Sigmoid colon (tissue), 3 donors: ENCODE measurements around the gene C1QTNF1.

ENCODE experiments used
- POLR2A ChIP-seq, 2 donors: fragments of 450-650 bp; IDR thresholded peaks; one replicate each; pipeline ENCODE4 v1.6.1; 2016; ENCODE audit warnings: antibody characterized with exemption in 2 of 2, mild to moderate bottlenecking in 2 of 2, moderate library complexity in 2 of 2
- TF ChIP-seq, protein P1 (sequence below), 4 experiments: fragments of 450-650 bp in 3 of 4; fragments of 200-600 bp in 1 of 4; IDR thresholded peaks; one replicate each; pipeline ENCODE4 v1.5.1; 2016 to 2019; ENCODE audit warnings: antibody characterized with exemption in 4 of 4, mild to moderate bottlenecking in 3 of 4, moderate library complexity in 2 of 4

DNA sequence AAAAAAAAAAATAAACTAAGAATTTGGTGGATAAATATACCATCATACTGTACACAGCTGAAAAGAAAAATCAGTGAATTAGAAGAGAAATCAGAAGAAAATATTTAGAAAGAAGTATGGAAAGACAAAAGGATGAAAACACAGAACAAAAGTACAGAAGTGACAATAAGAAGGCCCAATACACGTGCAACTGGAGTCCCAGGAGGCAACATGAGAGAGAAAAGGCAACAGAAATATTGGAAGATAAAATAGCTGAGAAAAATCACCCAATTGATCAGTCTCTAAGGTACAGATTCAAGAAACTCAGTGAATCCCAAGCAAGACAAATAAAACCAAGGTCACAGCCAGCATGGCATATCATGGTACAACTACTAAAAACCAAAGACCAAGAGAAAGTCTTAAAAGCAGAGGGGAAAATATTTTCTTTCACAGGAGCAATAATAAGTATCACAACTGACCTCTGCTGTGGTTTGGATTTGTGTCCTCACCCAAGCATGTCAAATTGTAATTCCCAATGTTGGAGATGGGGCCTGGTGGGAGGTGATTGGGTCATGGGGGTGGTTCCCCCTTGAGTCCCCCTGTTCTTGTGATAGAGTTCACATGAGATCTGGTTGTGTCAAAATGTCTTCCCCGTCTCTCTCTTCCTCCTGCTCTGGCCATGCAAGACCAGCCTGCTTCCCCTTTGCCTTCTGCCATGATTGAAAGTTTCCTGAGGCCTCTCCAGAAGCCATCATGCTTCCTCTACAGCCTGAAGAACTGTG is 30.4 kb downstream of the C1QTNF1 start:
- TF ChIP-seq POLR2A (IDR thresholded peaks at IDR 0.05) = no peak
- TF ChIP-seq, protein P1, sequence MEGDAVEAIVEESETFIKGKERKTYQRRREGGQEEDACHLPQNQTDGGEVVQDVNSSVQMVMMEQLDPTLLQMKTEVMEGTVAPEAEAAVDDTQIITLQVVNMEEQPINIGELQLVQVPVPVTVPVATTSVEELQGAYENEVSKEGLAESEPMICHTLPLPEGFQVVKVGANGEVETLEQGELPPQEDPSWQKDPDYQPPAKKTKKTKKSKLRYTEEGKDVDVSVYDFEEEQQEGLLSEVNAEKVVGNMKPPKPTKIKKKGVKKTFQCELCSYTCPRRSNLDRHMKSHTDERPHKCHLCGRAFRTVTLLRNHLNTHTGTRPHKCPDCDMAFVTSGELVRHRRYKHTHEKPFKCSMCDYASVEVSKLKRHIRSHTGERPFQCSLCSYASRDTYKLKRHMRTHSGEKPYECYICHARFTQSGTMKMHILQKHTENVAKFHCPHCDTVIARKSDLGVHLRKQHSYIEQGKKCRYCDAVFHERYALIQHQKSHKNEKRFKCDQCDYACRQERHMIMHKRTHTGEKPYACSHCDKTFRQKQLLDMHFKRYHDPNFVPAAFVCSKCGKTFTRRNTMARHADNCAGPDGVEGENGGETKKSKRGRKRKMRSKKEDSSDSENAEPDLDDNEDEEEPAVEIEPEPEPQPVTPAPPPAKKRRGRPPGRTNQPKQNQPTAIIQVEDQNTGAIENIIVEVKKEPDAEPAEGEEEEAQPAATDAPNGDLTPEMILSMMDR (IDR thresholded peaks at IDR 0.05) = no peak
